GM19043 (cell line): Measurements from ENCODE around the gene CDH13.

Source experiments
- ATAC-seq: cut with Tn5 transposase; IDR thresholded peaks from one replicate; pipeline ENCODE4 v1.9.1; 2021; ENCODE audit warnings: low read depth; ENCODE audit not compliant: unreplicated experiment

The CDH13 gene

GRCh38 chr16:83433201-83433600 lies 806.4 kb downstream of the CDH13 start:
- ATAC-seq = no peak

- ATAC-seq = no peak
Measured at GRCh38 chr16:83437036-83437435, 810.3 kb downstream of the CDH13 start.

GRCh38 chr16:83438326-83438725 lies 811.6 kb downstream of the CDH13 start:
- ATAC-seq = no peak

- no peak for ATAC-seq
Measured at GRCh38 chr16:83439412-83439811, 812.6 kb downstream of the CDH13 start.

- no peak for ATAC-seq
Measured at GRCh38 chr16:83441517-83441916, 814.7 kb downstream of the CDH13 start.

GRCh38 chr16:83443972-83444371 lies 817.2 kb downstream of the CDH13 start:
- ATAC-seq = no peak

GRCh38 chr16:83447560-83447959 lies 820.8 kb downstream of the CDH13 start:
- ATAC-seq = no peak

GRCh38 chr16:83449861-83450260 lies 823.1 kb downstream of the CDH13 start:
- no peak for ATAC-seq

GRCh38 chr16:83453977-83454376 lies 827.2 kb downstream of the CDH13 start:
- peak; percentile 49 for ATAC-seq

- no peak for ATAC-seq
Measured at GRCh38 chr16:83455716-83456115, 828.9 kb downstream of the CDH13 start.

GRCh38 chr16:83456934-83457333 lies 830.2 kb downstream of the CDH13 start:
- ATAC-seq = no peak

- ATAC-seq = peak; percentile 77
Measured at GRCh38 chr16:83458612-83459011, 831.8 kb downstream of the CDH13 start.

GRCh38 chr16:83464991-83465390 lies 838.2 kb downstream of the CDH13 start:
- no peak for ATAC-seq

- no peak for ATAC-seq
Measured at GRCh38 chr16:83470416-83470815, 843.6 kb downstream of the CDH13 start.

- ATAC-seq = no peak
Measured at GRCh38 chr16:83472776-83473501, 846.2 kb downstream of the CDH13 start.

GRCh38 chr16:83473926-83474650 lies 847.3 kb downstream of the CDH13 start:
- ATAC-seq = no peak

GRCh38 chr16:83475108-83475507 lies 848.3 kb downstream of the CDH13 start:
- no peak for ATAC-seq

- ATAC-seq = no peak
Measured at GRCh38 chr16:83481589-83481988, 854.8 kb downstream of the CDH13 start.

GRCh38 chr16:83482545-83483162 lies 855.9 kb downstream of the CDH13 start:
- no peak for ATAC-seq

- no peak for ATAC-seq
Measured at GRCh38 chr16:83490073-83490472, 863.3 kb downstream of the CDH13 start.

- ATAC-seq = no peak
Measured at GRCh38 chr16:83494459-83494858, 867.7 kb downstream of the CDH13 start.

GRCh38 chr16:83501481-83501880 lies 874.7 kb downstream of the CDH13 start:
- no peak for ATAC-seq
